GM18868 (cell line): ENCODE results near the gene GINS1.

ENCODE experiments used
- ATAC-seq: cut with Tn5 transposase; IDR thresholded peaks from one replicate; pipeline ENCODE4 v1.9.1; 2021; ENCODE audit warnings: mild to moderate bottlenecking, moderate library complexity; ENCODE audit not compliant: unreplicated experiment

GINS1 gene

GRCh38 chr20:25453035-25453810 is 45.8 kb downstream of the GINS1 start:
- no peak for ATAC-seq

GRCh38 chr20:25454153-25454900 is 46.9 kb downstream of the GINS1 start:
- no peak for ATAC-seq

GRCh38 chr20:25457886-25458680 is 50.6 kb downstream of the GINS1 start:
- no peak for ATAC-seq

GRCh38 chr20:25459111-25459830 is 51.8 kb downstream of the GINS1 start:
- no peak for ATAC-seq

- ATAC-seq: no peak
Measured at GRCh38 chr20:25459916-25460535, 52.6 kb downstream of the GINS1 start.

GRCh38 chr20:25460566-25461280 is 53.2 kb downstream of the GINS1 start:
- ATAC-seq: no peak

- ATAC-seq: no peak
Measured at GRCh38 chr20:25461281-25461650, 53.8 kb downstream of the GINS1 start.

- peak; percentile 41 for ATAC-seq
Measured at GRCh38 chr20:25461786-25462545, 54.5 kb downstream of the GINS1 start.

- ATAC-seq: no peak
Measured at GRCh38 chr20:25464501-25465242, 57.2 kb downstream of the GINS1 start.

GRCh38 chr20:25465243-25466135 is 58.0 kb downstream of the GINS1 start:
- ATAC-seq: no peak

GRCh38 chr20:25466846-25467245 is 59.4 kb downstream of the GINS1 start:
- ATAC-seq: no peak

GRCh38 chr20:25467441-25467840 is 60.0 kb downstream of the GINS1 start:
- no peak for ATAC-seq

GRCh38 chr20:25468126-25469075 is 60.9 kb downstream of the GINS1 start:
- no peak for ATAC-seq

- ATAC-seq: no peak
Measured at GRCh38 chr20:25469558-25469957, 62.1 kb downstream of the GINS1 start.

- ATAC-seq: peak; percentile 90
Measured at GRCh38 chr20:25470045-25470444, 62.6 kb downstream of the GINS1 start.

- ATAC-seq: no peak
Measured at GRCh38 chr20:25471020-25471419, 63.5 kb downstream of the GINS1 start.
